Breast epithelium (tissue), 4 donors: ENCODE results near the gene DCX. TPM values are rescaled to one million over a fixed set of nuclear protein-coding genes. Genes with fewer than 3 reads are reported as not detected.
A peak's percentile ranks its signal among the peaks of the same experiment; 100 is the strongest.

Source experiments
- DNase-seq, 2 donors: peaks; one replicate each; pipeline ENCODE4 v3.0.0-alpha.2; 2019; ENCODE audit warnings: low spot score in 2 of 2
- H3K27ac ChIP-seq, 2 donors: fragments of 200-600 bp; sonication (generic) in 1 of 2; one replicate each; pipeline ENCODE4 v1.5.1; 2016 to 2019; ENCODE audit warnings: mild to moderate bottlenecking in 1 of 2
- H3K27me3 ChIP-seq, 2 donors: fragments of 200-600 bp; sonication (generic) in 1 of 2; one replicate each; pipeline versions ENCODE4 v1.5.1 to v1.6.0; 2017 to 2019; ENCODE audit warnings: control low read depth in 1 of 2, mild to moderate bottlenecking in 1 of 2
- H3K36me3 ChIP-seq: fragments of 200-600 bp; one replicate; pipeline ENCODE4 v1.5.1; 2019
- H3K4me1 ChIP-seq, 2 donors: fragments of 200-600 bp; sonication (generic); one replicate each; pipeline ENCODE4 v1.5.1; 2016 to 2019; ENCODE audit warnings: control low read depth in 1 of 2
- H3K4me3 ChIP-seq, 3 donors: fragments of 200-600 bp; sonication (generic); 1 replicate in 2 of 3; 2 replicates in 1 of 3; pipeline ENCODE4 v1.5.1; 2016 to 2019; ENCODE audit warnings: mild to moderate bottlenecking in 3 of 3, moderate library complexity in 2 of 3
- H3K9me3 ChIP-seq, 2 donors: fragments of 200-600 bp; sonication (generic) in 1 of 2; one replicate each; pipeline ENCODE4 v1.5.1; 2016 to 2019; ENCODE audit warnings: control low read depth in 1 of 2
- POLR2A ChIP-seq: fragments of 450-650 bp; IDR thresholded peaks from one replicate; pipeline ENCODE4 v1.6.1; 2016; ENCODE audit warnings: antibody characterized with exemption, mild to moderate bottlenecking, moderate library complexity
- POLR2AphosphoS5 ChIP-seq, 3 donors: sonication (generic); formaldehyde crosslinking; IDR thresholded peaks; one replicate each; pipeline ENCODE4 v1.6.1; 2017; ENCODE audit warnings: antibody characterized with exemption in 3 of 3
- intact Hi-C: fragments of 100-400 bp; cut with DNase I; formaldehyde crosslinking; loops from one replicate; pipeline ENCODE4 v1.15.1; 2023; ENCODE audit warnings: low total_unique reads
- total RNA-seq, 3 donors: library from RNA; depleted of rRNA; stranded (reverse); fragments of >200 nt; gene quantifications; one replicate each; pipeline ENCODE4 v1.1.0, GENCODE V29; 2016
- TF ChIP-seq, protein P1 (sequence below), 3 donors: fragments of 450-650 bp; IDR thresholded peaks; one replicate each; pipeline ENCODE4 v1.5.1; 2016 to 2017; ENCODE audit warnings: antibody characterized with exemption in 3 of 3, mild to moderate bottlenecking in 3 of 3, moderate library complexity in 3 of 3

The DCX gene
- total RNA-seq, 3 donors from 2014 or later = 0.33 to 0.44 TPM; not detected in 1

DNA sequence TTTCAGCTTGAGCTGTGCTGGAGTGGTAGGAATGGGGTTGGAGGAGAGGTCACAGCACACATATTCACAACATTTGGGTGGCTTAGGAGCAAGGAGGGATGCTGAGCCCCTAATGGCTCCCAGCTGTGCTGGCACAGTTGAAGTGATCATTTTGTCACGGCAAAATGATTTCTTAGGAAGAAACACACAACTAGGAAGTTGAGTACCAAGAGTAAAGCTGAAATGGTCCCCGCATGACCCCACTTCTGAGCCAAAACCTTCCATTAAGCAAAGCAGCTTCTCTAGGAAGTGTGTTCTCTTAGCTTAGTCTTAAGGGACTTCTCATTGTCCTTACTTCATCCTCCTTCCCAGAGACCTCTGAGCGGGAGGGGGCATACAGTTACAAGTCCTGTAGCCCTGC, 154.3 kb downstream of the DCX start:
- peaks cover 0 to 80% of the 10 kb centered on the region in 2 donors for H3K27me3 ChIP-seq
- H3K36me3 ChIP-seq = no peaks in the 10 kb centered on the region
- H3K4me1 ChIP-seq = no peaks in the 10 kb centered on the region
- DNase-seq = no peak
- TF ChIP-seq, protein P1, sequence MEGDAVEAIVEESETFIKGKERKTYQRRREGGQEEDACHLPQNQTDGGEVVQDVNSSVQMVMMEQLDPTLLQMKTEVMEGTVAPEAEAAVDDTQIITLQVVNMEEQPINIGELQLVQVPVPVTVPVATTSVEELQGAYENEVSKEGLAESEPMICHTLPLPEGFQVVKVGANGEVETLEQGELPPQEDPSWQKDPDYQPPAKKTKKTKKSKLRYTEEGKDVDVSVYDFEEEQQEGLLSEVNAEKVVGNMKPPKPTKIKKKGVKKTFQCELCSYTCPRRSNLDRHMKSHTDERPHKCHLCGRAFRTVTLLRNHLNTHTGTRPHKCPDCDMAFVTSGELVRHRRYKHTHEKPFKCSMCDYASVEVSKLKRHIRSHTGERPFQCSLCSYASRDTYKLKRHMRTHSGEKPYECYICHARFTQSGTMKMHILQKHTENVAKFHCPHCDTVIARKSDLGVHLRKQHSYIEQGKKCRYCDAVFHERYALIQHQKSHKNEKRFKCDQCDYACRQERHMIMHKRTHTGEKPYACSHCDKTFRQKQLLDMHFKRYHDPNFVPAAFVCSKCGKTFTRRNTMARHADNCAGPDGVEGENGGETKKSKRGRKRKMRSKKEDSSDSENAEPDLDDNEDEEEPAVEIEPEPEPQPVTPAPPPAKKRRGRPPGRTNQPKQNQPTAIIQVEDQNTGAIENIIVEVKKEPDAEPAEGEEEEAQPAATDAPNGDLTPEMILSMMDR (IDR thresholded peaks at IDR 0.05) = no peak
- TF ChIP-seq POLR2AphosphoS5 (IDR thresholded peaks at IDR 0.05) (no peak), POLR2A (no peak)
- H3K9me3 ChIP-seq = no peaks in the 10 kb centered on the region
- intact Hi-C loops = no loop called here
- H3K27ac ChIP-seq = no peak overlapping the region
- no peak overlapping the region for H3K4me3 ChIP-seq

GRCh38 chrX:111254896-111255693, 156.9 kb downstream of the DCX start:
- intact Hi-C loops = no loop called here

DNA sequence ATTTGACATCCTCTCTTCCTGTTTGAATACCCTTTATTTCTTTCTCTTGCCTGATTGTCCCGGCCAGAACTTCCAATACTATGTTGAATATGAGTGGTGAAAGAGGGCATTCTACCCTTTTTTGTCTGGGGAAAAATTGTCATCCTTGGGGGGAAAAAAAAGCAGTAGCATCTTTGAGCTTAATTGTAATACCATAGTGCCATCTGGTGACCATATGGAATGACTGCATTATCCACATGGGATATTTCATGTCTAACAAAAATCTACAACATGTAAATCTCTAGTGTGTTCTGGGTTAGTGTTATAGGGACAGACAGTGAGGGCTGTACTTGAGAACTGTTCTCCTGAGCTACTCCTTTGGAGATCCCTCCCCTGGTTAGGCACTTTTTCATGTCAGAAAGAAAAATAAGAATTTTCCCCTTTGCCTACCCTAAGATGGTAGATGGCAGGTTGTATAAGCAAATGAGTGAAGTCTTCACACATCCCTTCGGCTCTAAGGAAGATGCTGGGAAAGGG, 167.7 kb downstream of the DCX start:
- no peaks in the 10 kb centered on the region for H3K36me3 ChIP-seq
- H3K27ac ChIP-seq = no peak overlapping the region
- no peak for DNase-seq
- H3K9me3 ChIP-seq = no peaks in the 10 kb centered on the region
- no peaks in the 10 kb centered on the region for H3K4me1 ChIP-seq
- TF ChIP-seq POLR2A = no peak
- no peak for TF ChIP-seq POLR2AphosphoS5 (IDR thresholded peaks at IDR 0.05)
- TF ChIP-seq, protein P1 (IDR thresholded peaks at IDR 0.05) = peak in 2 of 3 donors; percentile 24 to 47
- peaks cover 0 to 38% of the 10 kb centered on the region in 2 donors for H3K27me3 ChIP-seq
- H3K4me3 ChIP-seq = no peak overlapping the region
- intact Hi-C loops = no loop called here

More at GRCh38 chrX:111254896-111255693, 156.9 kb downstream of the DCX start:
- no peaks in the 10 kb centered on the region for H3K9me3 ChIP-seq
- no peaks in the 10 kb centered on the region for H3K36me3 ChIP-seq
- TF ChIP-seq, protein P1 (IDR thresholded peaks at IDR 0.05) = no peak
- no peak for TF ChIP-seq POLR2A
- TF ChIP-seq POLR2AphosphoS5 (IDR thresholded peaks at IDR 0.05) = no peak
- peaks cover 0 to 70% of the 10 kb centered on the region in 2 donors for H3K27me3 ChIP-seq
- H3K4me3 ChIP-seq = no peak overlapping the region
- H3K27ac ChIP-seq = no peak overlapping the region
- no peaks in the 10 kb centered on the region for H3K4me1 ChIP-seq
- no peak for DNase-seq

Other genes with a start within 250 kb of the DCX start
- gene CAPN6, start 141.7 kb downstream of the DCX start, total RNA-seq = 1 to 10 TPM in 2 of 3 donors, not detected in 1; 5.6 to 5.9 TPM
- 1 to 10 TPM in 1 of 3 donors, under 1 TPM in 1, not detected in 1; 0.15 to 1.6 TPM for gene SERTM2, start 99.5 kb upstream of the DCX start, total RNA-seq